T-cell (primary cell): Measurements from ENCODE around the gene PDIA2. TPM values are rescaled to one million over a fixed set of nuclear protein-coding genes. Genes with fewer than 3 reads are reported as not detected.
A peak's percentile ranks its signal among the peaks of the same experiment; 100 is the strongest.

Experiments
- ATAC-seq, 4 experiments: fragments of 200-7000 bp in 3 of 4; fragments of 150-1000 bp in 1 of 4; cut with Tn5 transposase; replicated peaks in 1 of 4; 1 replicate in 3 of 4; 2 replicates in 1 of 4; pipeline ENCODE4 v1.10.0; 2021; ENCODE audit warnings: moderate library complexity in 3 of 4, mild to moderate bottlenecking in 2 of 4, moderate number of reproducible peaks in 1 of 4
- CTCF ChIA-PET, 2 donors: fragments of 300-600 bp; sonication (Branson Sonifier 250); formaldehyde crosslinking; loops; one replicate each; lab custom pipeline; 2022; ENCODE audit warnings: antibody characterized with exemption in 2 of 2; lab: Charles Lee
- POLR2A ChIA-PET, 2 donors: fragments of 300-600 bp; sonication (Branson Sonifier 250); formaldehyde crosslinking; loops; one replicate each; lab custom pipeline; 2022; ENCODE audit warnings: antibody characterized with exemption in 2 of 2; lab: Charles Lee
- DNase-seq, 35 experiments: peaks; one replicate each; pipeline versions ENCODE4 v3.0.0 to v3.0.0-alpha.2; 2013 to 2023
- H3K27ac ChIP-seq: one replicate; pipeline ENCODE4 v1.5.1; 2013; ENCODE audit warnings: low read length
- H3K27me3 ChIP-seq, 2 experiments: replicated peaks in 1 of 2; 1 replicate in 1 of 2; 2 replicates in 1 of 2; pipeline versions ENCODE4 v1.6.1 to v1.7.0; 2013; ENCODE audit warnings: low read length in 1 of 2, mixed read lengths in 1 of 2; ENCODE audit not compliant: control insufficient read depth in 2 of 2, insufficient read depth in 2 of 2; ENCODE audit errors: extremely low read depth in 1 of 2
- H3K36me3 ChIP-seq, 2 donors: 1 replicate in 1 of 2; 2 replicates in 1 of 2; pipeline versions ENCODE4 v1.6.1 to v1.7.0; 2013; ENCODE audit warnings: low read length in 1 of 2; ENCODE audit not compliant: control insufficient read depth in 2 of 2, insufficient read depth in 1 of 2; ENCODE audit errors: extremely low read depth in 1 of 2
- H3K4me1 ChIP-seq, 2 experiments: 1 replicate in 1 of 2; 2 replicates in 1 of 2; pipeline versions ENCODE4 v1.6.1 to v1.7.0; 2013; ENCODE audit warnings: low read length in 2 of 2, mixed read lengths in 1 of 2; ENCODE audit not compliant: insufficient read depth in 2 of 2, control insufficient read depth in 1 of 2; ENCODE audit errors: extremely low read depth in 1 of 2
- H3K4me3 ChIP-seq, 2 donors: 1 replicate in 1 of 2; 2 replicates in 1 of 2; pipeline versions ENCODE4 v1.5.1 to v1.7.0; 2013; ENCODE audit warnings: mild to moderate bottlenecking in 2 of 2, low read length in 1 of 2, moderate library complexity in 1 of 2; ENCODE audit not compliant: control insufficient read depth in 1 of 2; ENCODE audit errors: extremely low read depth in 1 of 2
- H3K9me3 ChIP-seq: 2 replicates; pipeline ENCODE4 v1.7.0; 2013
- H3K27ac Mint-ChIP-seq, 2 donors: one replicate each; pipeline ENCODE4 v1.8.0; 2020 to 2021; ENCODE audit warnings: mild to moderate bottlenecking in 2 of 2, mixed read lengths in 2 of 2
- H3K27me3 Mint-ChIP-seq, 2 donors: one replicate each; pipeline ENCODE4 v1.8.0; 2021 to 2022; ENCODE audit warnings: mixed read lengths in 2 of 2
- H3K36me3 Mint-ChIP-seq: one replicate; pipeline ENCODE4 v1.8.0; 2021; ENCODE audit warnings: mixed read lengths
- H3K4me1 Mint-ChIP-seq, 3 donors: one replicate each; pipeline ENCODE4 v1.8.0; 2020 to 2022; ENCODE audit warnings: mixed read lengths in 3 of 3, mild to moderate bottlenecking in 1 of 3
- H3K4me3 Mint-ChIP-seq, 3 donors: one replicate each; pipeline ENCODE4 v1.8.0; 2020 to 2022; ENCODE audit warnings: mild to moderate bottlenecking in 3 of 3, mixed read lengths in 3 of 3, moderate library complexity in 3 of 3
- H3K9me3 Mint-ChIP-seq, 3 donors: one replicate each; pipeline ENCODE4 v1.8.0; 2020 to 2022; ENCODE audit warnings: mixed read lengths in 3 of 3
- WGBS: methylation state at CpG from one replicate; pipeline ENCODE4 v1.1.5; 2013; ENCODE audit warnings: missing lambda C conversion rate; ENCODE audit not compliant: insufficient coverage; 5-methylcytosine and 5-hydroxymethylcytosine counted together
- total RNA-seq, 35 experiments: library from RNA in 6 of 35; stranded (reverse) in 6 of 35; fragments of 120-200 nt in 1 of 35; gene quantifications; one replicate each; pipeline versions ENCODE4 v1.2.1 to v1.2.4 and lab custom pipeline; 2013 to 2026

PDIA2 gene
- total RNA-seq, 5 donors from 2014 or later (not counting 1 experiment from before 2014, with no cell fraction given): 0.38 to 0.54 (median 0.53) TPM; not detected in 2

DNA sequence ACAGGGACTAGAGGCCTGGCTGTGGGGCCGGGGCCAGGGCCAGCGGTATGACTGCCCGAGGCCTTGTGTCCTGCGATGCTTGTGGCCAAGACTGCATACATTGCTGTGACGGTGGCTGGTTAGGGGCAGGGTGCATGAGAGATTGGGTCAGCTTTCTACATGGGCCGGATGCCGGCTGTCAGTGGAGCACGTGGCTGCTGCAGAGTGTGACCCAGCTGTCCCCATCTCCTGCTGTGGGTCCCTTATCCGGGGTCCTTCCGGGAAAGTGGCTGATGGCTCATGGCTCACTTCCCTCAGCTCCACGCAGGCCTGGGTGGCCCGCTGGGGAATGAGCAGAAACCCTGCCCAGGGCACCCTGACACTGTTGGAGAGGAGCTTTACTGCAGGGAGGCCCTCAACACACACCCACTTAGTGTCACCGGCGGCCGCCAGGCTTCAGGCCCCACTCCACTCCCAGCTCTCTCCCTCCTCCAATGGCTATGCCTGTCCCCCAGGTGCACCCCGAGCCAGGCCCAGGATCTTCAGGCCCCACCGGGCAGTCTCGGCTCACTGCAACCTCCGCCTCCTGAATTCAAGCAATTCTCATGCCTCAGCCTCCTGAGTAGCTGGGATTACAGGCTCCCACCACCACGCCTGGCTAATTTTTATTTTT, 6.4 kb upstream of the PDIA2 start:
- CTCF ChIA-PET: no interaction called here
- POLR2A ChIA-PET: no interaction called here
- peak overlapping the region; percentile 49 to 70 (median 57) for H3K4me3 Mint-ChIP-seq

DNA sequence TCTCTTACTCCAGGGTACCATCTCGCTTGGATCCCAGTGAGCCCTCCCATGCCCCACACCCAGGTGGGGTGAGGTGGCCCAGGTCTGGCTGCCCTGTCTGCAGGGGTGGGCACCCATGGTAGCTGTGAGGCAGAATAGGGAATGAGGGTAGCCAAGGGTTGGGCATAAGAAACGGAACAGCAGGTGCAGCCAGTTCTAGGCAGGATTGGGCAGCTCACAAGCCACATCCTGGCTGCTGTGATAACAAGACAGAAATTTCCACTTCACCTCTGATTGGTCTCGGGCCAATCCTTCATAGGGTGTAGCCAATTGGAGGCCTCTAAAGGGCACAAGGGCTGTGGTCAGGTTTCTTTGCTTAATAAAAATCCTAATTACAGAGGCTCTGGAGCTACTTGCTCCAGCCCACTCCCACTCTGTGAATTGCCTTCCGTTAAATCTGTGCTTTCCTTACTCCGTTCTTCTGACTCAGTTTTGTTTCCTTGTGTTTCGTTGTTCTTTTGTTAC, 4.0 kb upstream of the PDIA2 start:
- Histone ChIP-seq H3K4me1 (peaks cover 0 to 39% of the 10 kb centered on the region in 2 experiments), H3K9me3 (no peaks in the 10 kb centered on the region), H3K27me3 (peaks cover 0 to 78% of the 10 kb centered on the region in 2 experiments), H3K4me3 (no peak overlapping the region), H3K27ac (no peak overlapping the region), H3K36me3 (no peaks in the 10 kb centered on the region)
- WGBS: 100% methylated on average over 1 of the region's 6 CpGs
- H3K4me3 Mint-ChIP-seq: peak overlapping the region in 1 of 3 donors; percentile 55
- no peaks in the 10 kb centered on the region for H3K36me3 Mint-ChIP-seq
- ATAC-seq (peak; percentile 53 to 88 (median 67)), DNase-seq (peak in 27 of 35 experiments; percentile 3 to 64 (median 25))
- peaks cover 16 to 25% of the 10 kb centered on the region in 2 donors for H3K27me3 Mint-ChIP-seq
- ChIA-PET CTCF (interaction anchor here in 1 of 2 donors (0.6 kb wide), 1 partner anchor 17 kb away, joined by 3 read pairs; no protein-coding TSS in a partner anchor), POLR2A (no interaction called here)
- H3K27ac Mint-ChIP-seq: no peak overlapping the region
- H3K4me1 Mint-ChIP-seq: peaks cover 8 to 16% (median 10%) of the 10 kb centered on the region in 3 donors
- H3K9me3 Mint-ChIP-seq: no peaks in the 10 kb centered on the region

More for the DNA sequence above, 6.4 kb upstream of the PDIA2 start:
- H3K36me3 ChIP-seq: no peaks in the 10 kb centered on the region
- WGBS: 93% methylated on average over 19 of the region's 20 CpGs
- no peak overlapping the region for H3K27ac ChIP-seq
- DNase-seq (no peak), ATAC-seq (no peak)
- Mint-ChIP-seq H3K36me3 (no peaks in the 10 kb centered on the region), H3K9me3 (no peaks in the 10 kb centered on the region), H3K27ac (peak overlapping the region in 1 of 2 donors; percentile 52), H3K4me1 (peaks cover 8 to 18% (median 10%) of the 10 kb centered on the region in 3 donors), H3K27me3 (peaks cover 16 to 24% of the 10 kb centered on the region in 2 donors)
- peaks cover 0 to 76% of the 10 kb centered on the region in 2 experiments for H3K27me3 ChIP-seq
- no peaks in the 10 kb centered on the region for H3K9me3 ChIP-seq
- peaks cover 0 to 38% of the 10 kb centered on the region in 2 experiments for H3K4me1 ChIP-seq
- no peak overlapping the region for H3K4me3 ChIP-seq

DNA sequence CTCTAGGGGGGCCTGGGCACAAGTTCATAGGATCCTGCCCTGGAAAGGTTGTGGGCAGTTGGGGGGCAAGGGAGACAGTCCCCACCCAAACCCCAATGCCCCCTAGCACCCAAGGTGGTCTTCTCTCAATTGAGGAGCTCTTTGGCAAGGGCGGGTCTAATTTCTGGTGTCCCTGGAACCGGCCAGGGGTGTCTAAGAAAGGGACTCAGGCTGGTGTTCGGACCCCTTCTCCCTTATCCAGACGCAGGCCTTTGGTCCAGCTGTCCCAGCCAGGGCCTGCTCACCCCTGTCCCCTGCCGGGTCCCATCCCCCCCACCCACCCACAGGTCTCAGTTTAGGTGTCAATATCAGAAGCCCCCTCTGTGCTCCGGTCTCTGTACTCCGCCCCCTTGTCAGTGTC, 3.4 kb upstream of the PDIA2 start:
- Histone ChIP-seq H3K36me3 (no peaks in the 10 kb centered on the region), H3K4me3 (no peak overlapping the region), H3K9me3 (no peaks in the 10 kb centered on the region), H3K27ac (no peak overlapping the region), H3K4me1 (peaks cover 0 to 39% of the 10 kb centered on the region in 2 experiments), H3K27me3 (peaks cover 0 to 71% of the 10 kb centered on the region in 2 experiments)
- DNase-seq: no peak
- ChIA-PET CTCF (no interaction called here), POLR2A (no interaction called here)
- H3K27ac Mint-ChIP-seq: no peak overlapping the region
- ATAC-seq: no peak
- no peaks in the 10 kb centered on the region for H3K36me3 Mint-ChIP-seq
- 92% methylated on average over 4 of the region's 7 CpGs for WGBS
- peaks cover 16 to 25% of the 10 kb centered on the region in 2 donors for H3K27me3 Mint-ChIP-seq
- no peaks in the 10 kb centered on the region for H3K9me3 Mint-ChIP-seq
- H3K4me3 Mint-ChIP-seq: peak overlapping the region in 1 of 3 donors; percentile 55
- peaks cover 8 to 16% (median 10%) of the 10 kb centered on the region in 3 donors for H3K4me1 Mint-ChIP-seq

DNA sequence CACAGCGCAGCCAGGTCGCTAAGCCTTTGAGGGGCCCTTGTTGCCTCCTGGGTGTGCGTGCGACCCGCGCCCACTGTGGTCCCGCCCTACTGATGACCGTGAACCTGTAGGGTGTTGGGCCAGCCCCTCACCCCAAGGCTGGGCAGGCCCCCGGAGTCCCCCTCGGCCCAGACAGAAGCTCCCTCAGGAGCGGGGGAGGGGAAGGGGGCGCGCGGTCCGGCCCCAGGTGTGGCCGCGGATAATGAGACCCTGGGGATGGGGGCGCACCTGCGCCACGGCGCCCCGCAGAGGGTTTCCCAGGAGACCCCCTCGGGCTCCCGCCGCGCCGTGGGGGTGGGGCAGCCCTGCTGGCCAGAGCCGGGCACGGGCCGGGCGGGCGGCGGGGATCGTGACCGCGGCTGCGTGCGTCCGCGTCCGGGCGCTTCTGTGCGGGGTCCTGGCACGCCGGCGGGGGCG, 2.9 kb upstream of the PDIA2 start:
- Histone ChIP-seq H3K36me3 (no peaks in the 10 kb centered on the region), H3K4me3 (no peak overlapping the region), H3K9me3 (no peaks in the 10 kb centered on the region), H3K4me1 (peaks cover 0 to 34% of the 10 kb centered on the region in 2 experiments), H3K27me3 (peaks cover 0 to 66% of the 10 kb centered on the region in 2 experiments), H3K27ac (no peak overlapping the region)
- WGBS: 17% methylated on average over 36 of the region's 47 CpGs
- ChIA-PET CTCF (no interaction called here), POLR2A (no interaction called here)
- ATAC-seq (no peak), DNase-seq (no peak)
- H3K36me3 Mint-ChIP-seq: no peaks in the 10 kb centered on the region
- H3K27me3 Mint-ChIP-seq: peaks cover 16 to 24% of the 10 kb centered on the region in 2 donors
- H3K27ac Mint-ChIP-seq: no peak overlapping the region
- peaks cover 8 to 16% (median 10%) of the 10 kb centered on the region in 3 donors for H3K4me1 Mint-ChIP-seq
- H3K9me3 Mint-ChIP-seq: no peaks in the 10 kb centered on the region
- no peak overlapping the region for H3K4me3 Mint-ChIP-seq

DNA sequence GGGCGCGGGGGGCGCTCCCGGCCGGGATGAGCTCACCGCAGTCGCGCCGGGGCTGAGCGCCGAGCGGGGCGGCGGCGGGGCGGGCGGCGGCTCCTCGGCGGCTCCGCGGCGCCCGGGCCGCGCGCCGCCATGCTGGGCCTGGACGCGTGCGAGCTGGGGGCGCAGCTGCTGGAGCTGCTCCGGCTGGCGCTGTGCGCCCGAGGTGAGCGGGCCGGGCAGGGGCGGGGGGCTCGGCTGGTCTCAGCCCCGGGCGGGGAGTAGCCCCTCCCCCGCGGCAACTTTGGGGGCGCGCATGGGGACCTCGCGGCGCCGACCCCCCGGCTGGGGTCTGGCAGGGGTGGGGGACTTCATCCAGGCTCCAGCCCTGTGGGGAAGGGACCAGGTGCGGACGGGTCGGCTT, 2.4 kb upstream of the PDIA2 start, which contains the start of gene ARHGDIG:
ARHGDIG (plus strand) TSS at position 40 of the 400 bp plus-strand sequence; CDS start at position 130, 90 bp downstream.
- DNase-seq (peak in 1 of 35 experiments; percentile 16), ATAC-seq (peak in 2 of 4 experiments; percentile 27 to 33)
- Histone ChIP-seq H3K27me3 (peaks cover 0 to 62% of the 10 kb centered on the region in 2 experiments), H3K27ac (no peak within 1 kb of the TSS), H3K4me1 (peaks cover 0 to 30% of the 10 kb centered on the region in 2 experiments), H3K9me3 (no peaks in the 10 kb centered on the region), H3K4me3 (no peak within 1 kb of the TSS), H3K36me3 (no peaks in the 10 kb centered on the region)
- no peak within 1 kb of the TSS for H3K27ac Mint-ChIP-seq
- under 1% methylated on average over 51 of the region's 54 CpGs for WGBS
- peaks cover 16 to 23% of the 10 kb centered on the region in 2 donors for H3K27me3 Mint-ChIP-seq
- ChIA-PET POLR2A (no interaction called here), CTCF (no interaction called here)
- peak within 1 kb of the TSS in 2 of 3 donors; percentile 39 to 55 for H3K4me3 Mint-ChIP-seq
- H3K9me3 Mint-ChIP-seq: no peaks in the 10 kb centered on the region
- peaks cover 8 to 16% (median 10%) of the 10 kb centered on the region in 3 donors for H3K4me1 Mint-ChIP-seq
- H3K36me3 Mint-ChIP-seq: no peaks in the 10 kb centered on the region

DNA sequence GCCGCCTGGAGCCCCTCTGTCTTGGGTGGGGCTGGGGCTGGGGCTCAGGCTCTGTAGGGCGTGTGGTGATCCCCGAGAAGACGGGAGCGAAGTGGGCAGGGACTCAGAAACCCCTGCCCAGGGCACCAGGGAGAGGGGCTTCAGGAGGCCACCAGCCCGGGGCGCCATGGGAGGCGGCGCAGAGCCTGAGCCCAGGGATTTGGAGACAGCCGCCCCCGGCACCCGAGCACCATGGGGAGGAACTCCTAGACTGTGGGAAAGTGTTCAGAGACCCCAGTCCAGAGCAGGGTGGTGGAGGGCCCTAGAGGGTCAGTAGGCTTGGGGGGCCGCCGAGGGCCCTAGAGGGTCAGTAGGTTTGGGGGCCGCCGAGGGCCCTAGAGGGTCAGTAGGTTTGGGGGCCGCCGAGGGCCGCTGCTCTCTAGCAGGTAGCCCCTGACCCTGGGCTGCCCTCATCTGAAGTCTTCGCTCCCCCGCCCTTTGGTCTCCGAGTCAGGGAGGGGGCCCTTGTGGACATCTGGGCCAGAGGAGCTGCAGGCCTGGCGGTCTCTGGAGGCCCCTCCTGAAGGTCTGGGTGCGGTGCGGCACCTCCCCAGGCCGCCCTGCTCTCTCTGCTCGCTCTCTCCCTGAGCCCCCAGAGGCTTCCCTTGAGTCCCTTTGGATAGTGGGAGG, 1.8 kb upstream of the PDIA2 start:
- CTCF ChIA-PET: no interaction called here
- H3K9me3 Mint-ChIP-seq: no peaks in the 10 kb centered on the region
- Histone ChIP-seq H3K4me3 (no peak overlapping the region), H3K27ac (no peak overlapping the region), H3K36me3 (no peaks in the 10 kb centered on the region), H3K4me1 (peaks cover 0 to 28% of the 10 kb centered on the region in 2 experiments), H3K9me3 (no peaks in the 10 kb centered on the region), H3K27me3 (peaks cover 0 to 59% of the 10 kb centered on the region in 2 experiments)
- no peak overlapping the region for H3K27ac Mint-ChIP-seq
- peaks cover 8 to 15% (median 9%) of the 10 kb centered on the region in 3 donors for H3K4me1 Mint-ChIP-seq
- DNase-seq (no peak), ATAC-seq (no peak)
- no peaks in the 10 kb centered on the region for H3K36me3 Mint-ChIP-seq
- peak overlapping the region in 2 of 3 donors; percentile 39 to 40 for H3K4me3 Mint-ChIP-seq
- WGBS: 54% methylated on average over 22 of the region's 27 CpGs
- POLR2A ChIA-PET: no interaction called here
- peaks cover 15 to 23% of the 10 kb centered on the region in 2 donors for H3K27me3 Mint-ChIP-seq
